ENCODE data around the gene PDLIM1. TPM values are rescaled to one million over a fixed set of nuclear protein-coding genes. Genes with fewer than 3 reads are reported as not detected.

PDLIM1 gene
- 3.8 and 4.4 TPM in 2 replicates for total RNA-seq (2014; rRNA removed; shearing (Covaris generic))
- polyA plus RNA-seq (2015; cell fraction: cytosol; rRNA removed): 31.8 and 32.5 TPM in 2 replicates
- 5.1 and 8.6 TPM in 2 replicates for polyA plus RNA-seq (2015; cell fraction: nucleus; rRNA removed)

- in situ Hi-C loops (cut with HindIII; ENCODE audit: low pct_unique_long_range_greater_than_20kb, low sequenced_read_pairs): no loop called here
- peak; percentile 38 for DNase-seq (ENCODE audit: low read depth, low spot score)
These were observed at the start of gene PDLIM1 for GRCh38 chr10:95290461-95291364. TSS of gene PDLIM1 (minus strand) at chr10:95291003. CDS start at chr10:95290915, 88 bp downstream.

- in situ Hi-C loops (cut with HindIII; ENCODE audit: low pct_unique_long_range_greater_than_20kb, low sequenced_read_pairs): no loop called here
- DNase-seq (ENCODE audit: low read depth, low spot score): no peak
These were observed 49.1 kb upstream of the PDLIM1 start for GRCh38 chr10:95339863-95340262.

GRCh38 chr10:95337423-95338160, 46.8 kb upstream of the PDLIM1 start:
- no peak for DNase-seq (ENCODE audit: low read depth, low spot score)
- in situ Hi-C loops (cut with HindIII; ENCODE audit: low pct_unique_long_range_greater_than_20kb, low sequenced_read_pairs): no loop called here

- DNase-seq (ENCODE audit: low read depth, low spot score): no peak
- in situ Hi-C loops (cut with HindIII; ENCODE audit: low pct_unique_long_range_greater_than_20kb, low sequenced_read_pairs): no loop called here
These were observed 45.9 kb upstream of the PDLIM1 start for GRCh38 chr10:95336702-95337101.

- DNase-seq (ENCODE audit: low read depth, low spot score): no peak
- in situ Hi-C loops (cut with HindIII; ENCODE audit: low pct_unique_long_range_greater_than_20kb, low sequenced_read_pairs): no loop called here
These were observed 45.3 kb upstream of the PDLIM1 start for GRCh38 chr10:95335933-95336699.

- in situ Hi-C loops (cut with HindIII; ENCODE audit: low pct_unique_long_range_greater_than_20kb, low sequenced_read_pairs): no loop called here
- DNase-seq (ENCODE audit: low read depth, low spot score): no peak
These were observed 44.0 kb upstream of the PDLIM1 start for GRCh38 chr10:95334805-95335144.

GRCh38 chr10:95333997-95334804, 43.4 kb upstream of the PDLIM1 start:
- in situ Hi-C loops (cut with HindIII; ENCODE audit: low pct_unique_long_range_greater_than_20kb, low sequenced_read_pairs): no loop called here
- no peak for DNase-seq (ENCODE audit: low read depth, low spot score)

GRCh38 chr10:95332666-95333249, 42.0 kb upstream of the PDLIM1 start:
- in situ Hi-C loops (cut with HindIII; ENCODE audit: low pct_unique_long_range_greater_than_20kb, low sequenced_read_pairs): no loop called here

GRCh38 chr10:95331596-95332130, 40.9 kb upstream of the PDLIM1 start:
- in situ Hi-C loops (cut with HindIII; ENCODE audit: low pct_unique_long_range_greater_than_20kb, low sequenced_read_pairs): no loop called here
- DNase-seq (ENCODE audit: low read depth, low spot score): no peak

More at GRCh38 chr10:95332666-95333249, 42.0 kb upstream of the PDLIM1 start:
- DNase-seq (ENCODE audit: low read depth, low spot score): no peak

- in situ Hi-C loops (cut with HindIII; ENCODE audit: low pct_unique_long_range_greater_than_20kb, low sequenced_read_pairs): no loop called here
- no peak for DNase-seq (ENCODE audit: low read depth, low spot score)
These were observed 40.2 kb upstream of the PDLIM1 start for GRCh38 chr10:95330966-95331453.

- DNase-seq (ENCODE audit: low read depth, low spot score): no peak
- in situ Hi-C loops (cut with HindIII; ENCODE audit: low pct_unique_long_range_greater_than_20kb, low sequenced_read_pairs): no loop called here
These were observed 38.5 kb upstream of the PDLIM1 start for GRCh38 chr10:95329296-95329695.

- DNase-seq (ENCODE audit: low read depth, low spot score): no peak
- in situ Hi-C loops (cut with HindIII; ENCODE audit: low pct_unique_long_range_greater_than_20kb, low sequenced_read_pairs): no loop called here
These were observed 37.2 kb upstream of the PDLIM1 start for GRCh38 chr10:95328013-95328412.

- in situ Hi-C loops (cut with HindIII; ENCODE audit: low pct_unique_long_range_greater_than_20kb, low sequenced_read_pairs): no loop called here
- no peak for DNase-seq (ENCODE audit: low read depth, low spot score)
These were observed 36.6 kb upstream of the PDLIM1 start for GRCh38 chr10:95327367-95327766.

- in situ Hi-C loops (cut with HindIII; ENCODE audit: low pct_unique_long_range_greater_than_20kb, low sequenced_read_pairs): no loop called here
- no peak for DNase-seq (ENCODE audit: low read depth, low spot score)
These were observed 35.6 kb upstream of the PDLIM1 start for GRCh38 chr10:95326396-95326795.

GRCh38 chr10:95325863-95326262, 35.1 kb upstream of the PDLIM1 start:
- in situ Hi-C loops (cut with HindIII; ENCODE audit: low pct_unique_long_range_greater_than_20kb, low sequenced_read_pairs): no loop called here
- no peak for DNase-seq (ENCODE audit: low read depth, low spot score)

- DNase-seq (ENCODE audit: low read depth, low spot score): no peak
- in situ Hi-C loops (cut with HindIII; ENCODE audit: low pct_unique_long_range_greater_than_20kb, low sequenced_read_pairs): no loop called here
These were observed 33.8 kb upstream of the PDLIM1 start for GRCh38 chr10:95324436-95325268.
